ENCODE measurements around the gene CIDEA. TPM values are rescaled to one million over a fixed set of nuclear protein-coding genes. Genes with fewer than 3 reads are reported as not detected.

CIDEA gene
- total and polyA plus RNA-seq, 9 of the 15 experiments (the other 6 are each of a cell fraction or from before 2014, with no cell fraction given), result not detected

DNA sequence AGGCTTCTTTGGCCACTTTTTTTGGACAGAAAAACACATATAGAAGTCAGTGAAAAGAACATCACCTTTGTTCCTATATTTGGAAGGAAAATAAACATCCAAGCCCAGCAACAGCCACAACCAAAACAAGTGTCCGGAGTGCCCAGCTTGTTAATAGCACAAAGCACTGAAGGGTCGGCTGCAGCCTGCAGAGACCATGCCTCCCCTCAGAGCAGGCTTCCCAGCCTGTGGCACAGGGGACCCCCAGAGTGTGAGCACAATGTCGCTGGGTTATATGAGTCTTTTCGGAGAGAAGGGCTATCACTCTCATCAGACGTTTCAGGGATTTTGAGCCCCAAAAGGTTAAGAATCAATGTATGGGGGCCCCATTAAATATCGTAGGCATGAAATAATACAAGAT lies 6.2 kb upstream of the CIDEA start (continued):
- TF ChIP-seq, protein P1, sequence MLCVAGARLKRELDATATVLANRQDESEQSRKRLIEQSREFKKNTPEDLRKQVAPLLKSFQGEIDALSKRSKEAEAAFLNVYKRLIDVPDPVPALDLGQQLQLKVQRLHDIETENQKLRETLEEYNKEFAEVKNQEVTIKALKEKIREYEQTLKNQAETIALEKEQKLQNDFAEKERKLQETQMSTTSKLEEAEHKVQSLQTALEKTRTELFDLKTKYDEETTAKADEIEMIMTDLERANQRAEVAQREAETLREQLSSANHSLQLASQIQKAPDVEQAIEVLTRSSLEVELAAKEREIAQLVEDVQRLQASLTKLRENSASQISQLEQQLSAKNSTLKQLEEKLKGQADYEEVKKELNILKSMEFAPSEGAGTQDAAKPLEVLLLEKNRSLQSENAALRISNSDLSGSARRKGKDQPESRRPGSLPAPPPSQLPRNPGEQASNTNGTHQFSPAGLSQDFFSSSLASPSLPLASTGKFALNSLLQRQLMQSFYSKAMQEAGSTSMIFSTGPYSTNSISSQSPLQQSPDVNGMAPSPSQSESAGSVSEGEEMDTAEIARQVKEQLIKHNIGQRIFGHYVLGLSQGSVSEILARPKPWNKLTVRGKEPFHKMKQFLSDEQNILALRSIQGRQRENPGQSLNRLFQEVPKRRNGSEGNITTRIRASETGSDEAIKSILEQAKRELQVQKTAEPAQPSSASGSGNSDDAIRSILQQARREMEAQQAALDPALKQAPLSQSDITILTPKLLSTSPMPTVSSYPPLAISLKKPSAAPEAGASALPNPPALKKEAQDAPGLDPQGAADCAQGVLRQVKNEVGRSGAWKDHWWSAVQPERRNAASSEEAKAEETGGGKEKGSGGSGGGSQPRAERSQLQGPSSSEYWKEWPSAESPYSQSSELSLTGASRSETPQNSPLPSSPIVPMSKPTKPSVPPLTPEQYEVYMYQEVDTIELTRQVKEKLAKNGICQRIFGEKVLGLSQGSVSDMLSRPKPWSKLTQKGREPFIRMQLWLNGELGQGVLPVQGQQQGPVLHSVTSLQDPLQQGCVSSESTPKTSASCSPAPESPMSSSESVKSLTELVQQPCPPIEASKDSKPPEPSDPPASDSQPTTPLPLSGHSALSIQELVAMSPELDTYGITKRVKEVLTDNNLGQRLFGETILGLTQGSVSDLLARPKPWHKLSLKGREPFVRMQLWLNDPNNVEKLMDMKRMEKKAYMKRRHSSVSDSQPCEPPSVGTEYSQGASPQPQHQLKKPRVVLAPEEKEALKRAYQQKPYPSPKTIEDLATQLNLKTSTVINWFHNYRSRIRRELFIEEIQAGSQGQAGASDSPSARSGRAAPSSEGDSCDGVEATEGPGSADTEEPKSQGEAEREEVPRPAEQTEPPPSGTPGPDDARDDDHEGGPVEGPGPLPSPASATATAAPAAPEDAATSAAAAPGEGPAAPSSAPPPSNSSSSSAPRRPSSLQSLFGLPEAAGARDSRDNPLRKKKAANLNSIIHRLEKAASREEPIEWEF (CRISPR knock-in tag; IDR thresholded peaks at IDR 0.05), result no peak
- TF ChIP-seq TAF1 (IDR thresholded peaks at IDR 0.05; ENCODE audit: control insufficient read depth, extremely low read depth, insufficient read depth, low read length, severe bottlenecking), result no peak
- no peak for TF ChIP-seq CBX5 (IDR thresholded peaks at IDR 0.05; ENCODE audit: borderline replicate concordance, low read depth)

DNA sequence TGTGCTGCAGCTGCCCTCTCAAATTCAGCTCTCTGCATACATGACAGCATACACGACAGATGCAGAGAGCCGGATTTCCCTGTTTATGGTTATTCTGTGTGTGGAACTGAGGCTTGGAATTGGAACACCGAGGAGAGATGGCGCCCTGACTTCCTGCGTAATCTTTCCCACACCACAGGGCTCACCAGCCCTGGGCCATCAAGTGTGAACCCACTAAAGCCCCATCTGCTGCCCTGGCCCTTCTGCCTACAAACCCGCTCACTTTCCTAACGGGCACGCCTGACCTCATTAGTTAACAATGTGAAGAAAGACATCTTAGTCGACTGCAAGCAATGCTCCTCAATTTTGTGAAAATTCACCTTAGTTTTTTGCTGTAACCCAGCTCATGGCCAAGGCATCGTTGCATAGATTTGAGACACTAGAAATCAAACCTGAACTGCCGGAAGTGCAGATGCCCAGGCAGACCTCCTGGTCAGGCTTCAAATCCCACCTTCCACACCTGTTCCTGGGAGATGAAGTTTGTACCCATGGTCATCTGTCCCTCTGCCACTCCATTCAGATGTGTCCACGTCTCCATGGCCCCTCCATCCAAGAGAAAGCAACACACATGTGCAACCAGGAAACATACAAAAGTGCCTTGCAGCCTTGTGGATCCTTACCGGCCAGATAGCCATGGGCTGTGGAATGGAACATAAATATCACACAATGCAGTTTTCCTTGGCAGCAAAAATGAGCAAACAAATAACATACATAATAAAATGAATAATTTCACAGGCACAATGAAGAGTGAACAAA lies 5.0 kb upstream of the CIDEA start:
- Histone ChIP-seq H3K4me2 (ENCODE audit: insufficient read depth, low read length) (no peak overlapping the region), H4K20me1 (replicated peaks; ENCODE audit: control insufficient read depth, insufficient read depth, low read length) (0 out of 2 replicates have a peak, but pooled peaks cover 3% of the 10 kb centered on the region), H3K9ac (ENCODE audit: insufficient read depth in 1 of 2, low read depth in 2 of 2, low read length in 2 of 2) (no peak overlapping the region), H3K27me3 (ENCODE audit: control insufficient read depth in 2 of 2, insufficient read depth in 2 of 2, low read length in 2 of 2) (peaks cover 56 to 70% of the 10 kb centered on the region in 2 experiments), H3K27ac (ENCODE audit: extremely low read depth, low read depth, low read length) (no peak overlapping the region), H3K4me3 (no peak overlapping the region), H3K9me3 (replicated peaks; ENCODE audit: control insufficient read depth, insufficient read depth, low read depth, low read length) (no peaks in the 10 kb centered on the region), H3K36me3 (ENCODE audit: control insufficient read depth, insufficient read depth, low read length) (no peaks in the 10 kb centered on the region), H3K4me1 (replicated peaks in 1 of 2; ENCODE audit: control insufficient read depth in 2 of 2, insufficient read depth in 2 of 2, low read length in 2 of 2) (peaks cover 0 to 18% of the 10 kb centered on the region in 2 experiments; a peak in 2 of 5 replicates), H3K79me2 (ENCODE audit: control insufficient read depth, insufficient read depth, low read length) (no peaks in the 10 kb centered on the region), H3K9me1 (ENCODE audit: control insufficient read depth, insufficient read depth, low read length) (no peaks in the 10 kb centered on the region), H2AFZ (ENCODE audit: low read depth, low read length) (no peak overlapping the region)
- intact Hi-C loops (cut with micrococcal nuclease), result no loop called here
- TF ChIP-seq DDX20 (tag; IDR thresholded peaks at IDR 0.05; ENCODE audit: low read depth) (no peak), NFXL1 (CRISPR knock-in tag; IDR thresholded peaks at IDR 0.05) (no peak), SAFB (IDR thresholded peaks at IDR 0.05; ENCODE audit: borderline replicate concordance, low read depth, low read length) (no peak)
- TF ChIP-seq, protein P2, sequence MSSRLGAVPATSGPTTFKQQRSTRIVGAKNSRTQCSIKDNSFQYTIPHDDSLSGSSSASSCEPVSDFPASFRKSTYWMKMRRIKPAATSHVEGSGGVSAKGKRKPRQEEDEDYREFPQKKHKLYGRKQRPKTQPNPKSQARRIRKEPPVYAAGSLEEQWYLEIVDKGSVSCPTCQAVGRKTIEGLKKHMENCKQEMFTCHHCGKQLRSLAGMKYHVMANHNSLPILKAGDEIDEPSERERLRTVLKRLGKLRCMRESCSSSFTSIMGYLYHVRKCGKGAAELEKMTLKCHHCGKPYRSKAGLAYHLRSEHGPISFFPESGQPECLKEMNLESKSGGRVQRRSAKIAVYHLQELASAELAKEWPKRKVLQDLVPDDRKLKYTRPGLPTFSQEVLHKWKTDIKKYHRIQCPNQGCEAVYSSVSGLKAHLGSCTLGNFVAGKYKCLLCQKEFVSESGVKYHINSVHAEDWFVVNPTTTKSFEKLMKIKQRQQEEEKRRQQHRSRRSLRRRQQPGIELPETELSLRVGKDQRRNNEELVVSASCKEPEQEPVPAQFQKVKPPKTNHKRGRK (tag; IDR thresholded peaks at IDR 0.05), result no peak
- FAIRE-seq (no peak), DNase-seq (ENCODE audit: extremely low read depth in 1 of 4, low spot score in 3 of 4) (no peak), ATAC-seq (no peak)
- POLR2A ChIA-PET, result no interaction called here
- 3% methylated on average over 13 of the region's 13 CpGs for WGBS (ENCODE audit: insufficient coverage, low coverage, missing lambda C conversion rate)
- no TSS peak for BruUV-seq (replicated peaks)
- in situ Hi-C loops (cut with MboI), result loop anchor here (10.0 kb wide), 1 partner anchor 594 kb away; no protein-coding TSS in a partner anchor
- CTCF ChIA-PET (ENCODE audit: low intra/inter-chr PET ratio), result no interaction called here

All from K562 (cell line).